Trophoblast cell (in vitro differentiated cells and primary cell): ENCODE results near the gene FNDC3A.

Experiments used
- DNase-seq, 2 donors: peaks; one replicate each; pipeline ENCODE4 v3.0.0-alpha.2; 2016
- H2AFZ ChIP-seq: 2 replicates; pipeline ENCODE4 v1.6.1; 2013; ENCODE audit warnings: low read length, moderate library complexity, mild to moderate bottlenecking; ENCODE audit not compliant: insufficient read depth, poor library complexity
- H2AK5ac ChIP-seq: 2 replicates; pipeline ENCODE4 v1.6.1; 2013; ENCODE audit warnings: mild to moderate bottlenecking, low read length
- H2BK120ac ChIP-seq: 2 replicates; pipeline ENCODE4 v1.6.1; 2013; ENCODE audit warnings: low read length, mild to moderate bottlenecking, moderate library complexity; ENCODE audit not compliant: insufficient read depth, poor library complexity
- H2BK12ac ChIP-seq: 2 replicates; pipeline ENCODE4 v1.6.1; 2013; ENCODE audit warnings: mild to moderate bottlenecking, low read length, moderate library complexity
- H2BK5ac ChIP-seq: 2 replicates; pipeline ENCODE4 v1.6.1; 2013; ENCODE audit warnings: low read length, low read depth, moderate library complexity, mild to moderate bottlenecking; ENCODE audit not compliant: poor library complexity
- H3K14ac ChIP-seq: 2 replicates; pipeline ENCODE4 v1.6.1; 2013; ENCODE audit warnings: mild to moderate bottlenecking, low read length
- H3K18ac ChIP-seq: 2 replicates; pipeline ENCODE4 v1.6.1; 2013; ENCODE audit warnings: mild to moderate bottlenecking, low read length
- H3K23ac ChIP-seq: 2 replicates; pipeline ENCODE4 v1.6.1; 2013; ENCODE audit warnings: low read length
- H3K27ac ChIP-seq: 2 replicates; pipeline ENCODE4 v1.5.1; 2013; ENCODE audit warnings: low read depth, mild to moderate bottlenecking, inconsistent platforms, low read length, moderate library complexity
- H3K27me3 ChIP-seq: 2 replicates; pipeline ENCODE4 v1.6.1; 2013; ENCODE audit warnings: inconsistent platforms, mild to moderate bottlenecking, low read length, moderate library complexity; ENCODE audit not compliant: insufficient read depth
- H3K36me3 ChIP-seq, 2 experiments: 1 replicate in 1 of 2; 2 replicates in 1 of 2; pipeline ENCODE4 v1.6.1; 2013; ENCODE audit warnings: low read length in 2 of 2, mild to moderate bottlenecking in 2 of 2, moderate library complexity in 1 of 2; ENCODE audit not compliant: insufficient read depth in 2 of 2, control insufficient read depth in 1 of 2
- H3K4ac ChIP-seq: 2 replicates; pipeline ENCODE4 v1.6.1; 2013; ENCODE audit warnings: low read depth, mild to moderate bottlenecking, low read length, moderate library complexity
- H3K4me1 ChIP-seq, 2 experiments: 1 replicate in 1 of 2; 2 replicates in 1 of 2; pipeline ENCODE4 v1.6.1; 2013; ENCODE audit warnings: low read length in 2 of 2, mild to moderate bottlenecking in 2 of 2, moderate library complexity in 1 of 2; ENCODE audit not compliant: insufficient read depth in 2 of 2, control insufficient read depth in 1 of 2
- H3K4me2 ChIP-seq: 2 replicates; pipeline ENCODE4 v1.6.1; 2013; ENCODE audit warnings: inconsistent platforms, mild to moderate bottlenecking, low read length, moderate library complexity
- H3K4me3 ChIP-seq: 2 replicates; pipeline ENCODE4 v1.5.1; 2013; ENCODE audit warnings: mild to moderate bottlenecking, low read depth, low read length, inconsistent platforms
- H3K79me1 ChIP-seq: one replicate; pipeline ENCODE4 v1.6.1; 2013; ENCODE audit warnings: low read length
- H3K79me2 ChIP-seq: 2 replicates; pipeline ENCODE4 v1.6.1; 2013; ENCODE audit warnings: low read length, mild to moderate bottlenecking; ENCODE audit not compliant: control insufficient read depth, insufficient read depth, poor library complexity
- H3K9ac ChIP-seq: 2 replicates; pipeline ENCODE4 v1.6.1; 2013; ENCODE audit warnings: mild to moderate bottlenecking, low read length
- H3K9me3 ChIP-seq: 2 replicates; pipeline ENCODE4 v1.6.1; 2013; ENCODE audit warnings: low read depth, mild to moderate bottlenecking, control low read depth, inconsistent platforms, low read length; ENCODE audit not compliant: insufficient read depth
- H4K12ac ChIP-seq: 2 replicates; pipeline ENCODE4 v1.6.1; 2013; ENCODE audit warnings: low read depth, mild to moderate bottlenecking, low read length, moderate library complexity
- H4K8ac ChIP-seq: 2 replicates; pipeline ENCODE4 v1.6.1; 2013; ENCODE audit warnings: low read depth, mild to moderate bottlenecking, low read length, moderate library complexity
- H4K91ac ChIP-seq: one replicate; pipeline ENCODE4 v1.6.1; 2013; ENCODE audit warnings: low read depth, mild to moderate bottlenecking, low read length, moderate library complexity
- WGBS: extraction: QIAGEN DNeasy Blood & Tissue Kit; methylation state at CpG from one replicate; pipeline ENCODE4 v1.1.7; 2013; ENCODE audit warnings: missing lambda C conversion rate; ENCODE audit not compliant: insufficient read length, insufficient coverage; ENCODE audit errors: extremely low coverage; 5-methylcytosine and 5-hydroxymethylcytosine counted together

The FNDC3A gene

DNA sequence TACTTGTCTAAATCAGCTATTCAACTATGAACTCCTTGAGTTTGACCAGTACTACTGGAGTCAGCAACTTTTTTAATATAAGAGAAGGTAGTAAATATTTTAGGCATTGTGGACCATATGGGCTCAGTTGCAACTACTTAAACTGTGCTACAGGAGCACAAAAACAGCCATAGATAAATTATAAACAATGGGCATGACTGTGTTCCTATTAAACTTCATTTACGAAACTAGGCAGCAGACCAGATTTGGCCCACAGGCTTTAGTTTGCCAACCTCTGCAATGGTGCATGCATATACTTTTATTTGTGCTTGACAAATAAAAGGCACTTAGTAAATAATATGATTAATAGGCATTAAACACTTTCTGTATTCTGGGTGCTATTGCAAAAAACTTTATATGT is 7.6 kb downstream of the FNDC3A start:
- H3K4me3 ChIP-seq = no peak overlapping the region
- no peak overlapping the region for H2BK5ac ChIP-seq
- no peak overlapping the region for H4K12ac ChIP-seq
- H3K79me2 ChIP-seq = no peaks in the 10 kb centered on the region
- no peak overlapping the region for H3K14ac ChIP-seq
- no peak overlapping the region for H2AK5ac ChIP-seq
- no peak overlapping the region for H2AFZ ChIP-seq
- H3K4me1 ChIP-seq = no peaks in the 10 kb centered on the region
- H3K18ac ChIP-seq = no peak overlapping the region
- H2BK12ac ChIP-seq = no peak overlapping the region
- no peak overlapping the region for H4K8ac ChIP-seq
- WGBS = no CpG with 5 or more reads among the region's 1 CpG
- H3K9me3 ChIP-seq = no peaks in the 10 kb centered on the region
- H3K36me3 ChIP-seq = no peaks in the 10 kb centered on the region
- no peak overlapping the region for H3K27ac ChIP-seq
- H2BK120ac ChIP-seq = no peak overlapping the region
- H3K23ac ChIP-seq = no peak overlapping the region
- no peak for DNase-seq
- no peak overlapping the region for H4K91ac ChIP-seq
- H3K9ac ChIP-seq = no peak overlapping the region
- H3K4me2 ChIP-seq = no peak overlapping the region
- H3K79me1 ChIP-seq = no peaks in the 10 kb centered on the region
- H3K27me3 ChIP-seq = no peaks in the 10 kb centered on the region
- H3K4ac ChIP-seq = no peak overlapping the region

DNA sequence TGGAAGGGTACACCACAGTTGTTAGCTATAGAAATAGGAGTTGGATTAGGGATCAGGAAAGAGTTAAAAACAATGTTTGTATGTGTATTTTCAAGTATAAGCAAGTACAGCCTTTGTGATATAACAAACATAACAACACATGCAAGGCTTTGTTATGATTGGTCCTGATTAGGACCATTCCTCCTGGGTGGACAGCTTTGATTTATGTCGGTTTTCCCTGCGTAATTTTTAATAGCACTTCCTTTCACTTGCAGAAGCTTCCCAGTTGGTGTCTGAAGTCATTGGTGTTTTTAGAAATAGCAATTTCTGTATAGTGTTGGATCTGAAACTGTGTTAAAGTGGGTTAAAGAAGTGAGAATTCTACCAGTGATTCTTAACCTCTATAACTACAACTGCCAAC is 10.0 kb downstream of the FNDC3A start:
- H3K79me2 ChIP-seq = no peaks in the 10 kb centered on the region
- no peak for DNase-seq
- H4K8ac ChIP-seq = no peak overlapping the region
- H2BK120ac ChIP-seq = no peak overlapping the region
- no peak overlapping the region for H3K18ac ChIP-seq
- no peak overlapping the region for H3K4me2 ChIP-seq
- WGBS = no CpG with 5 or more reads among the region's 2 CpGs
- no peaks in the 10 kb centered on the region for H3K4me1 ChIP-seq
- H4K91ac ChIP-seq = no peak overlapping the region
- no peaks in the 10 kb centered on the region for H3K79me1 ChIP-seq
- H3K14ac ChIP-seq = no peak overlapping the region
- H3K4me3 ChIP-seq = no peak overlapping the region
- H2BK5ac ChIP-seq = no peak overlapping the region
- H3K27me3 ChIP-seq = no peaks in the 10 kb centered on the region
- no peak overlapping the region for H3K4ac ChIP-seq
- H2AFZ ChIP-seq = no peak overlapping the region
- H3K23ac ChIP-seq = no peak overlapping the region
- no peaks in the 10 kb centered on the region for H3K9me3 ChIP-seq
- H2BK12ac ChIP-seq = no peak overlapping the region
- H2AK5ac ChIP-seq = no peak overlapping the region
- H4K12ac ChIP-seq = no peak overlapping the region
- H3K36me3 ChIP-seq = no peaks in the 10 kb centered on the region
- H3K9ac ChIP-seq = no peak overlapping the region
- no peak overlapping the region for H3K27ac ChIP-seq

GRCh38 chr13:48990900-48991299 is 15.2 kb downstream of the FNDC3A start:
- H2AFZ ChIP-seq = no peak overlapping the region
- no peak overlapping the region for H4K8ac ChIP-seq
- H2AK5ac ChIP-seq = no peak overlapping the region
- H3K79me1 ChIP-seq = no peaks in the 10 kb centered on the region
- H3K27ac ChIP-seq = no peak overlapping the region
- no peak overlapping the region for H2BK120ac ChIP-seq
- no peak overlapping the region for H3K18ac ChIP-seq
- H3K9me3 ChIP-seq = no peaks in the 10 kb centered on the region
- no peak overlapping the region for H4K12ac ChIP-seq
- no peak overlapping the region for H4K91ac ChIP-seq
- no peaks in the 10 kb centered on the region for H3K4me1 ChIP-seq
- no peak for DNase-seq
- H2BK12ac ChIP-seq = no peak overlapping the region
- no peak overlapping the region for H2BK5ac ChIP-seq
- H3K27me3 ChIP-seq = no peaks in the 10 kb centered on the region
- H3K14ac ChIP-seq = no peak overlapping the region
- no peak overlapping the region for H3K23ac ChIP-seq
- no CpG with 5 or more reads among the region's 1 CpG for WGBS
- peaks cover 0 to 2% of the 10 kb centered on the region in 2 experiments for H3K36me3 ChIP-seq
- H3K79me2 ChIP-seq = no peaks in the 10 kb centered on the region
- no peak overlapping the region for H3K4me2 ChIP-seq
- H3K9ac ChIP-seq = no peak overlapping the region
- H3K4me3 ChIP-seq = no peak overlapping the region
- H3K4ac ChIP-seq = no peak overlapping the region

DNA sequence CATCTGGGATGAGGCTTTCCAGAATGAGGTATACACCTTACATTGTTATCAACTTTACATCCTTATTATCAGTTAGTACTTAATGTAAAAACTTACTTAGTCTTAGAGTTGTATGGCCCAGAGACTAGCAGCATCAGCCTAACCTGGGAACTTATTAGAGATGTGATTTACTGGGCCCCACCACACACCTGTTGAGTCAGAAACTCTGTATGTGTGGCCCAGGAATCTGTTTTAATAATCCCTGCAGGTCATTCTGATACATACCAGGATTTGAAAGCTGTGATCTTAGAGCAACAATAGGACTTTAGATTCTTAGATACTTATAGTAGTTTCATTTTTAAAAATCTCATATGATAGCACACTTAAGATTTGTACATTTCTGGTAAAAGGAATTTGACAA is 17.4 kb downstream of the FNDC3A start:
- no peak overlapping the region for H3K9ac ChIP-seq
- no peak overlapping the region for H3K4me2 ChIP-seq
- H4K12ac ChIP-seq = no peak overlapping the region
- no peaks in the 10 kb centered on the region for H3K9me3 ChIP-seq
- H3K18ac ChIP-seq = no peak overlapping the region
- H2BK5ac ChIP-seq = no peak overlapping the region
- H3K4me3 ChIP-seq = no peak overlapping the region
- no peak for DNase-seq
- H3K23ac ChIP-seq = no peak overlapping the region
- H3K14ac ChIP-seq = no peak overlapping the region
- no peak overlapping the region for H2BK120ac ChIP-seq
- no peaks in the 10 kb centered on the region for H3K4me1 ChIP-seq
- H3K27ac ChIP-seq = no peak overlapping the region
- no peaks in the 10 kb centered on the region for H3K27me3 ChIP-seq
- H4K8ac ChIP-seq = no peak overlapping the region
- H3K36me3 ChIP-seq = peaks cover 0 to 5% of the 10 kb centered on the region in 2 experiments
- H2AK5ac ChIP-seq = no peak overlapping the region
- no peaks in the 10 kb centered on the region for H3K79me1 ChIP-seq
- H3K4ac ChIP-seq = no peak overlapping the region
- no peaks in the 10 kb centered on the region for H3K79me2 ChIP-seq
- H2BK12ac ChIP-seq = no peak overlapping the region
- H4K91ac ChIP-seq = no peak overlapping the region
- no peak overlapping the region for H2AFZ ChIP-seq
